HCEC 1CT (cell line): Measurements from ENCODE around the gene QDPR.
"Not testable (repeated sequence)": the region's sequence is repeated elsewhere in the genome, so short reads cannot be mapped to it uniquely, and the experiment has no call there.

ENCODE experiments used
- DNase-seq: peaks from one replicate; pipeline ENCODE4 v3.0.0-alpha.2; 2017

QDPR gene

DNA sequence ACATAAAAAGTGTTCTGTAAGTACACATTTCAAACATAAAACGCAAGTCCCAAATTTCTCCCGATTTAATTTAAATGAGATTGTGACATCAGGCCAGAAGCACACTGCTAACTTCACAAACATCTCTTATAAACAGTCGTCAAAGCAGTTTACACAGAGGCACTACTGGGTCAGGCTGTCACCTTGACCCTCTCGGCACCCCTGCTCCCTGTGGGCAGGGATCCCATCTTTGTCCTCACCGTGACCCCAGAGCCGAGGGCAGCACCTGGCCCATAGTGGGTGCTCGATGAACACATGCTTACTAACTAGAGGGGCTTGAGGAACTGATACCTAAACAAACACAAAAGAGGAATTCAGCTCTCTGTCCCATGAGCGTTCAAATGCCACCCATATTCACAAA lies 22.2 kb downstream of the QDPR start:
- DNase-seq = no peak

DNA sequence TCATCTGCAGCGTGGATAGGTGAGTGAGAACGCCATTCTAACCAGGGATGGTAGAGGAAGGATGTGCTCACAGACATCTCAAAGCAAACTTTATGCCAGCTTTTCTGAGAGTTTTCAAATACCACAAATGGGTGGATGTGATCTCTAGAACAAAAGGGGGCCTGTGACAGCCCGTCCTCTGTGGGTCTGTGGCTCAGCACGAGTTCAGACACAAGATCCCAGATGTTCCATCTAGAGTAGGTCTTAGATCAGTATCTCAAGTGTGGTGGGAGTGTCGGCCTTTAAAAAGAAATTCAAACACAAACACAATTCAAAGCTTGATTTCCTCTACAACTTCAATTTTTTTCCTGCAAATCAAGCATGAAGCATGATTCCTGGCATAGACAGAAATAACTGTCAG lies 22.8 kb downstream of the QDPR start:
- no peak for DNase-seq

DNA sequence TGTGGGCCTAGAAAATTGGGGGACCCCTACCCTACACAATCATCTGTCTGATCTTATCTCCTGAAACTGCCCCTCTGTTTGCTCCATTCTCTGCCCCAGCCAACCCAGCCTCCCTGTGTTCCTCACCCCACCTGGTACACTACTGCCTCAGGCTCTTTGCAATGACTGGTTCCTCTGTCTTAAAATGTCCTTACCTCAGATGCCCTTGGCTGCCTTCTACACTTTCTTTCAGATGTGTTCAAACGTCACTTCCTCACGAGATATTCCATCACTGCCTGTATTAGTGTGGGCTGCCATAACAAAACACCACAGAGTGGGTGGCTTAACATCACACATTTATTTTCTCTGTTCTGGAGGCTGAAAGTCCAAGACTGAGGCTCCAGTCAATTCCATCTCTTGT lies 29.2 kb downstream of the QDPR start:
- no peak for DNase-seq

DNA sequence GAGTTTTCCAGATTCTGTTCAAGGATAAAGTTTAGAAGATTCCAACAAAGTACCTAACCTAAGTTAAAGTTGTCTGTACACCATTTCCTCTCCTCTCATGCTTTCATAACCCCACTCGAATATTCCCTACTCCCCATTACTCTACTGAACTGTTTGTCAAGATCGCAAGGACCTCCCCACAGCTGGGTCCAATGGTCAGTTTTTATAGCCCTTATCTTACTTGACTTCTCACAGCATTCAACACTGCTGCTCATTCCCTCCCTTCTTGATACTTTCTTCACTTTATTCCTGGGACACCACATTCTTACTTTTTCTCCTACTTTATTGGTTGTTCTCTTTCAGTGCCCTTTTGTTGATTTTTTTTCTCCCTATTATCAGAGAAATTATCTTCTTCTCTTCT lies 30.9 kb downstream of the QDPR start:
- DNase-seq = no peak

DNA sequence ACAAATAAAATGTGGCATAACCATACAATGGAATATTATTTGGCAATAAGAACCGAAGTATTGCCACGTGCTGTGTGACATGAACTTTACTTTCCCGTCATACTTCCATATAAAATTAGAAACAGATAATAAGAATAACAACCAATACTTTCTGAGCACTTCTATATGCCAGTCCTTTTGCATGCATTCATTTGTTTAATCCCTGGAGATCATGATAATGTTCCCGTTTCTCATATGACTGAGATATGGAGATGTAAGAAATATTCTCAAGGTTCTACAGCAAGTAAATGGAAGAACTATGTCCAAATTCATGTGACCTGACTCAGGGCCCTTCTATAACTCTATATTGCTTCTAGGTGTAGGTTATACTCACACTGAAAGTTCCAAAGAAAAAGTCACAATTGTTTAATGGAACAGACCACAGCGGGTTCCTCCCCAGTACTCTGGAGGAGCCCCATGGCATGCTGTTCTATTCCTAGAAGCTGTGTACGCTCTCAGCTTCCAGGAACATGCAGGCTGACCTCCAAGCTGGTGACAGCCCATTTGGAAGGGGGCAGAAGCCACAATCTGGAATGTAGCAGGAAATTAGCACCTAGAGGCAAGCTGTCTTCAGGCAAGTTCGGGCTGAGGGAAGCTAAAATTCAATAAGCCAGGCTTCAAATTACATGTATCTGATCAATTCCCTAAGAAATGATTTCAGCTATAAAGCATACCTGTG lies 31.5 kb downstream of the QDPR start:
- DNase-seq = no peak

DNA sequence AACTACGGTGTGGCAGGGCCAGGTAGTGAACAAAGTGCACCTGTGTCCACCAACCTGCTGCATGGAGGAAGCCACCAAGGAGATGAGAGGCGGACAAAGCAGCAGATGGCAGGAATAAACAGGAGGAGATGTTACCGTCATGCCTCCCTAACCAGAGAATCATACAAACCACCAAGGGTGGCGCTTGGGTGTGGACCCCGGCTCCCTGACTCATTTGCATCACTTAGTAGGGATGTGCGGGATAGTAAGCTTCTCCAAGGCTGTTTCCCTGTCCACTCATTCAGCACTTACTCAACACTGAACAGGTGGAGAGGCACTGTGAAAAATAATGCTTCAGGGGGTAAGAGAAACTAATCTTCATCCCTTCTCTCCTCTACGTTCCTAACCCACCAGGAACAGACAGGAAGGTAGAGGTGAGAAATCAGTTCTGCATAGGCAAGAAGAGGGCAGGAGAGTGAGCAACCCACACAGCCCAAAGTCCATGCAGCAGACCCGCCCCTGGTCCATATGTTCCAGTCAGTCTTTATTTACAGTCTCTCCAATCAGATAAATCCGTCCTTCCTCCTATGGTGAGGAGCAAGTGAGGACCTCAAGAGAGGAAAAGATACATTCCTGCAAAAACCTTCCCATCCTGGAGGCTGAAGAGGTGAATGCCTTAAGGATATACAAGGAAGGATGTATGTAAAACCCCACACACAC lies 34.0 kb downstream of the QDPR start:
- no peak for DNase-seq

DNA sequence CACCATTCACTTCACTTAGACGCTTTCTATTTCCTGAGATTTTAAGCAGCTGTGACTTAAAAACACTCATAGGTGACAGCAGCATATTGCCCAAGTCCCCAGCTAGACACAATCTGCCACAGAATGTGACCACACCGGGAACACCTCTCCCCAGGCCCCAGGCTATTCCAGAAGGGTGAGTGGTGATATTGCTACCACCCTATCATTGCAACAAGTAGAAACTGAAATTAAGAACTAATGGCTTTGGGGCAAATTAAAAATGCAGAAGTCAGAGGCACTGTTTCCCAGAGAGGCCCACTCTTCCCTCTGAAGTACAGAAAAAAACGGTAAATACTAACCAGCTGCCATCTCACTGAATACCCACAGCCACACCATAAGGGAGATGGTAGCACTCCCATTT lies 35.0 kb downstream of the QDPR start:
- DNase-seq = no peak

DNA sequence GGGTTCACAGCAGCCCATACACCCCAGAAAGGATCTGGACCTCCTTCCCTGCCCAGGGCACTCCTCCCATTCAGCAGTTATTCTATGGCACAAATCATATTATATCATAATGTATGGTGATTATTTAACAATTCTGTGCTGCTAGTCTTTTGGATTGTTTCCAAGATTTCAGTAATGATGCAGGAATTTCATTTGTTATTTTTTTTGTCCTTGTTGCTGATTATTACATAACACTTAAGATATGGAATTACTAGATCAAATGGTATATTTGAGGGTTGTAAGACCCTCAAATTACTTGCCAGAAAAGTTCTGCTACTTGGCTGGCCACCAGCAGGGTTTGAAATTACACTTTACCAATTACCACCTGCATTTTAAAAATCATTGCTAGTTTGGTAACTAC lies 36.4 kb downstream of the QDPR start:
- peak; percentile 48 for DNase-seq

DNA sequence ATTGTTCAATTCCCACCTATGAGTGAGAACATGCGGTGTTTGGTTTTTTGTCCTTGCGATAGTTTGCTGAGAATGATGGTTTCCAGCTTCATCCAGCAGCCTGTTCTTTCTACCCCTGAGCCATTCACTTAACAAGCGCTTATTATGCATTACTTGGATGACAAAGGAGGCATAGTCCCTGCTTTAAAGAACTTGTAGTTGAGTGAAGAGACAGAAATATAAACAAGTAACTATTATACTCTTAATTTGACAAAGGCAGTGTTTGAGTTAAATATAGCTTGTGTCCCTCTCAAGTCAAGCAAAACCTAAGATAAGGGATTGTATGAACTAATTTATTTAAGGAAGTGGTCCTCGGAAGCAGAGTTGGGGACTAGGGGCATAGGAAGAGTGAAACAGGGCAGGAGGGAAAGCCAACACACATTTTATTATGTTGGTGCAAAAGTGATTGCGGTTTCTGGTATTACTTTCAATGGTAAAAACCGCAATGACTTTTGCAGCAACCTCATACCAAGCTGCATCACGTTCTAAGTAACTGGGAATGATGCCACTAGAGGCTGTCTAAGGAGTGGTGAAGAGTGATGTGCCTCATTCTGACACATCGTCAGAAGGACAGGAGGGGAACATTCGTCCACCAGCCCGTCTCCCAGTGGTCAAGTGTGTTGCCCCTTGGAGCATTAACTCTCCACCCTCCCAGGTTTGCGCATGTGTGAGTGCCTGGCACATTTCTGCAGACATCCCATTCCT lies 41.8 kb downstream of the QDPR start:
- no peak for DNase-seq

DNA sequence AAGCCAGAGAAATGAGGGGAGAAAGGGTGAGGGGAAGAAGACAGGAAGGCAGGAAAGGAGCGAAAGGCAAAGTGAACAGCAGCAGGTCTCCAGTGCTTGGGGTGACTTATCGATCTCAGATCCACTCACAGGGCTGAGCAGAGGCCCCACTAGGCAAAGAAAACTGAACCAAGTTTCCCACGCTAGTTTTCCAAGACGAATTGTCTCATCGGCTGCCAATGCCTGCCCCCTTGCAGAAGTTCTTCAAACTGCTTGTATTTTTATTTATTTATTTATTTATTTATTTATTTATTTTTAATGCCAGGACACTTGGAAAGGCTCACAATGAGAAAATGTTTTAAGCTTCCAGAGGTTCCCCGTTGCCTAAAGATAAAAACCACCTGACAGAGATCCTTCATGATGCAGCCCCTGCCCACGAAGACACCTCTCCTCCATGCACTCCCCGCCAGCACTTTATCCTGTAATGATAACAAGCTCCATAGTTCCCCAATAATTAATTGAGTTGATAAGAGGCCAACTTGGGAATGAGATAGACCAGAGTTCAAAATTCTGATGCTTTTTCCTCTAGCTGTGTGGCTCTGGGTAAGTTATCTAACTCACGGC lies 43.2 kb downstream of the QDPR start:
- DNase-seq = peak; percentile 9

DNA sequence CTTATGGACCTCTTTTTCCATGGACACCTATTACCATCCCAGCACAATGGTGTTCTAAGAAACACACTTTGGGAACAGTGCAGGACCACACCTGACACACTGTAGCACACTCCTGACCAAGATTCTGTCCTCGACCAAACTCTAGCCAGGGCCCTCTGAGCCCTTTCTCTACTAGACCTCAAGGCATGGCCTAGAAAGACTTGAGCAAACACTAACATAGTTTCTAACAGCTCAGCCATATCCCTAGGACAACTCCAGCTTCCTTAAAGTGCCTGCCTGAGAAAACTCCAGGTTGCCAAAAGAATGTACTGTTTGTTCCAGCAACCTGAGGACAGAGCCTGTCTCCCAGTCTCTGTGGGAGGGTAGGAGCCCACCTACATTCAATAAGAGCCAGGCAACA lies 48.3 kb downstream of the QDPR start:
- DNase-seq = no peak

DNA sequence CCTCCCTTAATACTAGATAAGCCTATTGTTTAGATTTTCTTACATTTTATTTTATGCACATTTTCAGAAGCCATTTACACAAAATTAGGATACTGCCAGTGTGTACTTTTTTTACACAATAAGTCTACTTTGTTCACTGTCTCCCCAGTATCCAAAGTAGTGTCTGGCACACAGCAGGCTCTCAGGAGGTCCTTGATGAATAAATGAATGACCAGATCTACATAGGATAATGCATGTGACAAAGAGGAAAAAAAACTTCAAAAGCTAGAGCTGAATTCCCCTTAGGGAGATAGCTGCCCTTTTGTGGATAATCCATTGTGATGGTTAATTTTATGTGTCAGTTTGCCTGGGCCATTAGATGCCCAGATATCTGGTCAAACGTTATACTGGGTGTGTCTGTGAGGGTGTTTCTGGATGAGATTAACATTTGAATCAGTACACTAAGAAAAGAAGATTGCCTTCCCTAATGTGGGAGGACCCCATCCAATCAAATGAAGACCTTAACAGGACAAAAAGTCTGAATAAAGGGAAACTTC lies 61.6 kb downstream of the QDPR start:
- no peak for DNase-seq

DNA sequence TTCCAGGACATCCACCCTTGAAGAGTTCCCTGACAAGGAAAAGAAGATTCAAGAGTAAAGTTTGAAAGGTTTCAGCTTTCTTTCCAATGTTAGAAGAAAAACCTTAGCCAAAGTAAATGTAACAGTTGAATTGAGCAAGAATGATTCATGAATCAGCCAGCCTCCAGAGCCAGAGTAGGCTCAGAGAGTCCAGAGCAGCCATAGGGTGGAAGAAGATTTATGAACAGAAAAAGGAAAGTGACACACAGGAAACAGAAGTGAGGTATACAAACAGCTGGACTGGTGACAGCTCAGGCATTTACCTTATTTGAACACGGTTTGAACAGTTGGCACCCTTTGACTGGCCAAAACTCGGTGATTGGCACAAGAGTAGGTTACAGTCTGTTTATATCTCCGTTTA lies 63.2 kb downstream of the QDPR start:
- peak; percentile 43 for DNase-seq

DNA sequence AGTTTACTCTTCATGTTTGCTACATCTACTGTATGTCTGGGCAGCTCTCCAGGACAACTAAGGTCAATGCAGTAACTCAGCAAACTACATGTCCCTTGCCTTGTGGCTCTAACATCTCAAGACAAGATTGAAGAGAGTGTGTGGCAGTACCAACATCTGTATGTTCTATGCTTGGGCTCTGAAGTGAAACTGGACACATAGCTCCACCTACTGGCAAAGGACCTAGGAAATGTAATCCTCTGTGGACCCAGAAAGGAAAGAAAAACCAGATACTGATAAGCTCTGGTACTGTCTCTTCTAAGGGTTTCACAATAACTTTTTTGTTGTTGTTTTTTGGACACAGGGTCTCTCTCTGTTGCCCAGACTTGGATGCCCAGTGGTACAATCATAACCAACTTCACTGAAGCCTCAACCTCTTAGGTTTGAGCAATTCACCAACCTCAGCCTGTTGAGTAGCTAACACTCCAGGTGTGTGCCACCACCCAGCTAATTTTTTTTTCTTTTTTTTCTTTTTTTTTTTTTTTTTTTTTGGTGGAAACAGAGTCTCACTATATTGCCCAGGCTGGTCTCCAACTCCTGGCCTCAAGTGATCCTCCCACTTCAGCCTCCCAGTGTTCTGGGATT lies 64.1 kb downstream of the QDPR start:
- DNase-seq = peak; percentile 59

DNA sequence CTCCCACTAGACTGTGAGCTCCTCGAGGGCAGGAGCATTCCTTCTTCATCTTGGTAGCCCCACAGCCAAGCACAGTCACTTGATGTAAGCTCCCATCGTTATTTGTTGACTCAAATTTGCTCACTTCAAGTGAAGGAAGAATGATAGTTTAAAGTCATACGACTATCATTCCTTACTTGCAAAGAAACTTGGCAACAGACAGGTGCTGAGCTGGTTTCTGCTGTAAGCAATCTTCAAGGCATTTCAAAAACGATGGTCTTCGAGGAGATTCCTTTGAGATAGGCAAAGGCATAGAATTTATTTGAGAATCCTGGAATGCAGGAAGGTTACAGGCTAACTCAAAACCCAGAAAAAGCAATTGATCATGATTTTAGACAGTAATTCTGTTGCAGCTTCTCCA lies 64.8 kb downstream of the QDPR start:
- DNase-seq = no peak

DNA sequence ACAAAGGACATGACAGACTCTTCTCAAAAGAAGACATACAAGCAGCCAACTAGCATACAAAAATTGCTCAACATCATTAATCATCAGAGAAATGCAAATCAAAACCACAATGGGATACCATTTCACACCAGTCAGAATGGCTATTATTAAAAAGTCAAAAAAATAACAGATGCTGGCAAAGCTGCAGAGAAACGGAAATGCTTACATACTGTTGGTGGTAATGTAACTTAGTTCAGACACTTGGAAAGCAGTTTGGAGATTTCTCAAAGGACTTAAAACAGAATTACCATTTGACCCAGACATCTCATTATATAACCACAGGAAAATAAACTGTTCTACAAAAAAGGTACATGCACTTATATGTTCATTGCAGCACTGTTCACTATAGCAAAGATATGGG lies 69.4 kb downstream of the QDPR start:
- not testable (repeated sequence) for DNase-seq

DNA sequence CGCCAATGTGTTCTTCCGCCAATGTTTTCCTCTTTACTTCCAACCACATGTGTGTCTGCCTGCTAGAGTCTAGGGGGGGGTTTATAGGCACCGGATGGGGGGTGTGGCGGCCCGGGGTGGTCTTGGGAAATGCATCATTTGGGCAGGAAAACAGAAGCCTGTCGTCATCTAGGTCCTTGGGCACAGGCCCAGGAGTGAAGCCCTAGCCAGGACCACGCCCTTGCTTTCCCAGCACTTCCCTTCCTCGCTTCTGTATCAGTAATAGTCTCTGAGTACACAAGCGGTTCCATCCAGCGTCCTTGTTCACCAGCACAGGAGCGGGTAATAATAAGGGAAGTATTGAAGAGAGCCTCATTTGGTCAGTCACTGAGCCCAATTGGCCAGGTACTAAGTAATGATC lies 74.5 kb downstream of the QDPR start:
- DNase-seq = no peak

DNA sequence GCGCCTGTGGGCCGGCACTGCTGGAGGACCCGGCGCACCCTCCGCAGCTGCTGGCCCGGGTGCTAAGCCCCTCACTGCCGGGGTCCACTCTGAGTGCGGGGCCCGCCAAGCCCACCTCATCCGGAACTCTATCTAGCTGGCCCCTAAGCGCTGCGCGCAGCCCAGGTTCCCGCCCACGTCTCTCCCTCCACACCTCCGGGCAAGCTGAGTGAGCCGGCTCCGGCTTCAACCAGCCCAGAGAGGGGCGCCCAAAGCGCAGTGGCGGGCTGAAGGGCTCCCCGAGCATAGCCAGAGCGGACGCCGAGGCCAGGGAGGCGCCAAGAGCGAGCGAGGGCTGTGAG lies 75.2 kb downstream of the QDPR start:
- DNase-seq = no peak
